Measurements from ENCODE around the gene HRG.
A peak's percentile ranks its signal among the peaks of the same experiment; 100 is the strongest.

The HRG gene

GRCh38 chr3:186637686-186638085 is 28.1 kb upstream of the HRG start:
- in situ Hi-C loops (cut with HindIII; ENCODE audit: low sequenced_read_pairs) = no loop called here
- no peak for DNase-seq (ENCODE audit: low read depth, low spot score)
- no peak overlapping the region for H3K4me3 ChIP-seq (ENCODE audit: low read depth, low read length)
- TF ChIP-seq CTCF (IDR thresholded peaks at IDR 0.05; ENCODE audit: low read depth, low read length) = no peak

- TF ChIP-seq CTCF (IDR thresholded peaks at IDR 0.05; ENCODE audit: low read depth, low read length) = no peak
- in situ Hi-C loops (cut with HindIII; ENCODE audit: low sequenced_read_pairs) = no loop called here
- H3K4me3 ChIP-seq (ENCODE audit: low read depth, low read length) = no peak overlapping the region
- DNase-seq (ENCODE audit: low read depth, low spot score) = no peak
Measured at GRCh38 chr3:186638259-186638658, 27.6 kb upstream of the HRG start.

GRCh38 chr3:186639778-186640472 is 25.9 kb upstream of the HRG start, which contains the start of gene FETUB:
TSS of gene FETUB (plus strand) at chr3:186640399. CDS start at chr3:186640461, 62 bp downstream.
- no peak for DNase-seq (ENCODE audit: low read depth, low spot score)

GRCh38 chr3:186640473-186640818 is 25.4 kb upstream of the HRG start:
- in situ Hi-C loops (cut with HindIII; ENCODE audit: low sequenced_read_pairs) = no loop called here
- H3K4me3 ChIP-seq (ENCODE audit: low read depth, low read length) = no peak overlapping the region
- peak; percentile 43 for DNase-seq (ENCODE audit: low read depth, low spot score)
- TF ChIP-seq CTCF (IDR thresholded peaks at IDR 0.05; ENCODE audit: low read depth, low read length) = no peak

More at GRCh38 chr3:186639778-186640472, 25.9 kb upstream of the HRG start, which contains the start of gene FETUB:
- H3K4me3 ChIP-seq (ENCODE audit: low read depth, low read length) = no peak within 1 kb of the TSS
- no peak for TF ChIP-seq CTCF (IDR thresholded peaks at IDR 0.05; ENCODE audit: low read depth, low read length)
- in situ Hi-C loops (cut with HindIII; ENCODE audit: low sequenced_read_pairs) = no loop called here

- TF ChIP-seq CTCF (IDR thresholded peaks at IDR 0.05; ENCODE audit: low read depth, low read length) = no peak
- no peak overlapping the region for H3K4me3 ChIP-seq (ENCODE audit: low read depth, low read length)
- in situ Hi-C loops (cut with HindIII; ENCODE audit: low sequenced_read_pairs) = no loop called here
Measured at GRCh38 chr3:186640929-186641328, 24.9 kb upstream of the HRG start.

GRCh38 chr3:186642014-186642413 is 23.8 kb upstream of the HRG start:
- no peak for TF ChIP-seq CTCF (IDR thresholded peaks at IDR 0.05; ENCODE audit: low read depth, low read length)
- no peak overlapping the region for H3K4me3 ChIP-seq (ENCODE audit: low read depth, low read length)
- DNase-seq (ENCODE audit: low read depth, low spot score) = no peak
- in situ Hi-C loops (cut with HindIII; ENCODE audit: low sequenced_read_pairs) = no loop called here

More at GRCh38 chr3:186640929-186641328, 24.9 kb upstream of the HRG start:
- no peak for DNase-seq (ENCODE audit: low read depth, low spot score)

Measured in astrocyte of the spinal cord (primary cell).